Sigmoid colon (tissue), 4 donors: ENCODE measurements around the gene GPR26.

Source experiments
- CTCF ChIP-seq, 4 experiments: fragments of 450-650 bp in 3 of 4; fragments of 200-600 bp in 1 of 4; IDR thresholded peaks; one replicate each; pipeline ENCODE4 v1.5.1; 2016 to 2019; ENCODE audit warnings: antibody characterized with exemption in 4 of 4, mild to moderate bottlenecking in 3 of 4, moderate library complexity in 2 of 4
- EP300 ChIP-seq, 4 donors: sonication (generic); formaldehyde crosslinking; IDR thresholded peaks; one replicate each; pipeline ENCODE4 v1.6.1; 2017; ENCODE audit warnings: antibody characterized with exemption in 4 of 4
- POLR2A ChIP-seq, 2 donors: fragments of 450-650 bp; IDR thresholded peaks; one replicate each; pipeline ENCODE4 v1.6.1; 2016; ENCODE audit warnings: antibody characterized with exemption in 2 of 2, mild to moderate bottlenecking in 2 of 2, moderate library complexity in 2 of 2
- POLR2AphosphoS5 ChIP-seq, 4 donors: sonication (generic); formaldehyde crosslinking; IDR thresholded peaks; one replicate each; pipeline ENCODE4 v1.6.1; 2017; ENCODE audit warnings: antibody characterized with exemption in 4 of 4

DNA sequence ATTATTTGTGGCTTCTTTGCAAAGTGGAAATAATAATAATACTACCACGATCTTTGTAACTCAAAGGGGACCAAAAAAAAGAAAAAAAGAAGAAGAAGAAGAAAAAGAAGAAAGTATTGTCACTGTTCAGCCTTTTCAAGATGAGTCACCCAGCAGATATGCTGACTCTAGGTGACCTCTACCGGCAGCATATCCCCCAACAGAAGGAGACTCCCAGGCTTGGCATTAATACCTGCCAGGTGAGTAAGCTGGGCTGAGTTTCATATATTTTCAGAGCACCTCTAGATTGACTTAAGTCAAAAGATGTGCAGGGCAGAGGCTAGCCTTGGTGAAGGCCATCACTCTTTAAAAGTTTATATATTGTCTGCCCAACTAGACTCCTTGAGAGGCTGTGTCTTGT lies 30.4 kb upstream of the GPR26 start:
- TF ChIP-seq POLR2A (IDR thresholded peaks at IDR 0.05) = no peak
- TF ChIP-seq EP300 (IDR thresholded peaks at IDR 0.05) = no peak
- no peak for TF ChIP-seq CTCF (IDR thresholded peaks at IDR 0.05)
- no peak for TF ChIP-seq POLR2AphosphoS5 (IDR thresholded peaks at IDR 0.05)
